Measurements from ENCODE around the gene TBC1D8. TPM values are rescaled to one million over a fixed set of nuclear protein-coding genes. Genes with fewer than 3 reads are reported as not detected.

The TBC1D8 gene
- total and polyA plus RNA-seq, 12 donors = 7.6 to 17.2 (median 10.8) TPM

DNA sequence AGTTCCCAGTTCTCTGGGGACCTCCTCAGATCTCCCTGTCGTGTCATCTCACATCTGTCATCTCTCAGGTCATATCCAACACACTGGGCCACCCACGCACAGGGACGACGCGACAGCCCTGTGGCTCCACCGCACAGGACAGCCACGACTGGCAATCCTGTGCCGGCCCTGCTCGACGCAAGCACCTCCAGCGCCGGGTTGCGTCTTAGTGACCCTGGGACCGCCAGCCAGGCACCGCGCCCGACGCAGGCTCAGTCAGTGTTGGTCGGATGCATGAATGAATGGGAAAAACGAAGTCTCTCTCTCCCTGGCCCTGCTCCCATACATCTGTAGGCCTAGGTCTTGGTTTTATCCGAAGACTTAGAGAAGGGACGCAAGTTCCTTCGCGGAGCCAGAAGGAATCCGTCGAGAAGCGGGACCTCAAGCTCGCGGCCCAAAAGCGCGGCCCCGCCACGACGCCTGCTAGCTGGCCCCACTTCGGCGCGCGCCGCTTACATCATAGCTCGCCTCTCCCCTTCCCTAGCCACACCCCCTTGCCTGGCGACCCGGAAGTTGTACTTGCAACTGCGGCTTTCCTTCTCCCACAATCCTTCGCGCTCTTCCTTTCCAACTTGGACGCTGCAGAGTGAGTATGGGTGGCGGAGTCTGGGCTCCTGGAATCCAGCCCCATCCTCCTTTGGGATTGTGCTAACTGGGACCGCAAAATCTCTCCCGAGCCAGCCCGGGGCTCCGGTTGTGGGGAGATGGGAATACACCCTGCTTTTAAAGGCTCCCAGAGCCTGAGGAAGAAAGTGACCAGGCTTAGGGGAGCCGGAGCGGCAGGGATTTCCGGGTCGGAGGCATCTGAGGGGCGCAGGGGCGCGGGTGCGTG is 149.3 kb downstream of the TBC1D8 start, which contains the start of gene RPL31:
Gene RPL31, plus strand, starts transcription at position 599 of the 871 bp plus-strand sequence. CDS start 413 bp downstream, outside the sequence.
- H3K9me3 ChIP-seq (replicated peaks in 1 of 3) = no peaks in the 10 kb centered on the region
- peak within 1 kb of the TSS; percentile 60 to 94 (median 82) for H3K4me3 ChIP-seq
- H3K36me3 ChIP-seq (replicated peaks in 1 of 2) = peaks cover 0 to 32% of the 10 kb centered on the region in 2 donors
- intact Hi-C loops (cut with DNase I) = no loop called here
- H3K27ac ChIP-seq = peak within 1 kb of the TSS; percentile 74 to 95 (median 84)
- 1 to 4% (median 3%) methylated on average over 23 to 59 of the region's 59 CpGs for WGBS, 4 donors
- H3K4me1 ChIP-seq (replicated peaks in 1 of 2) = peaks cover 14 to 33% of the 10 kb centered on the region in 2 donors
- H3K27me3 ChIP-seq = no peaks in the 10 kb centered on the region
- TF ChIP-seq CTCF (IDR thresholded peaks at IDR 0.05) (no peak), POLR2A (IDR thresholded peaks at IDR 0.05) (peak; percentile 65 to 88)
- DNase-seq = peak; percentile 97 to 99 (median 98)

- H3K36me3 ChIP-seq (replicated peaks in 1 of 2) = peaks cover 0 to 12% of the 10 kb centered on the region in 2 donors
- 80 to 95% (median 82%) methylated on average over 2 of the region's 2 CpGs for WGBS, 4 donors
Observed at GRCh38 chr2:100999995-101000394, 151.2 kb downstream of the TBC1D8 start.

DNA sequence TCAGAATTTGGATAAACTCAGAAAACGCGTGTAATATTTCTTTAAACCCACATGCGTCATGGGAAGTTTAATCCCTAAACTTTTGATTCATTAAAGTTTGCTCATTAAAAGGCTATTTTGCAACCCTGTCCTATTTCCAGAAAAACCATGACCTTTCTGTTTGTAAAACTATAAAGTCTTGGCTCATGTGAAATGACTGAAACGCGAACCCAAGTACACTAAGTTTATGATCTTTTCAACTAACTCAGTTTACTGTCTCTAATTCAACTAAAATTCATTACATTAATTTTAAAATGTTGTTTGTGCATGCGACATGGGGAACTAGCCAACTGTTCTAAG is 153.0 kb downstream of the TBC1D8 start:
- Histone ChIP-seq H3K36me3 (replicated peaks in 1 of 2) (peaks cover 0 to 7% of the 10 kb centered on the region in 2 donors), H3K27me3 (no peaks in the 10 kb centered on the region), H3K4me3 (no peak overlapping the region), H3K27ac (peak overlapping the region in 4 of 5 donors; percentile 4 to 85 (median 58)), H3K9me3 (replicated peaks in 1 of 3) (no peaks in the 10 kb centered on the region), H3K4me1 (replicated peaks in 1 of 2) (peaks cover 10 to 24% of the 10 kb centered on the region in 2 donors)
- intact Hi-C loops (cut with DNase I) = no loop called here
- 33 to 42% (median 35%) methylated on average over 6 of the region's 6 CpGs for WGBS, 4 donors
- no peak for TF ChIP-seq POLR2A (IDR thresholded peaks at IDR 0.05)
- no peak for TF ChIP-seq CTCF (IDR thresholded peaks at IDR 0.05)
- no peak for DNase-seq

More at GRCh38 chr2:100999995-101000394, 151.2 kb downstream of the TBC1D8 start:
- Histone ChIP-seq H3K4me3 (no peak overlapping the region), H3K4me1 (replicated peaks in 1 of 2) (peaks cover 14 to 32% of the 10 kb centered on the region in 2 donors), H3K9me3 (replicated peaks in 1 of 3) (no peaks in the 10 kb centered on the region), H3K27ac (no peak overlapping the region), H3K27me3 (no peaks in the 10 kb centered on the region)
- TF ChIP-seq CTCF (IDR thresholded peaks at IDR 0.05) = no peak
- no peak for TF ChIP-seq POLR2A (IDR thresholded peaks at IDR 0.05)
- intact Hi-C loops (cut with DNase I) = no loop called here
- no peak for DNase-seq

GRCh38 chr2:100997509-100998234 is 153.5 kb downstream of the TBC1D8 start:
- peaks cover 9 to 23% of the 10 kb centered on the region in 2 donors for H3K4me1 ChIP-seq (replicated peaks in 1 of 2)
- no peak for DNase-seq
- peak overlapping the region in 4 of 5 donors; percentile 4 to 85 (median 50) for H3K27ac ChIP-seq
- no peaks in the 10 kb centered on the region for H3K9me3 ChIP-seq (replicated peaks in 1 of 3)
- WGBS, 4 donors = 92 to 94% (median 93%) methylated on average over 5 of the region's 5 CpGs
- TF ChIP-seq POLR2A (IDR thresholded peaks at IDR 0.05) (no peak), CTCF (IDR thresholded peaks at IDR 0.05) (no peak)
- H3K36me3 ChIP-seq (replicated peaks in 1 of 2) = peaks cover 0 to 7% of the 10 kb centered on the region in 2 donors
- intact Hi-C loops (cut with DNase I) = no loop called here
- no peak overlapping the region for H3K4me3 ChIP-seq
- H3K27me3 ChIP-seq = no peaks in the 10 kb centered on the region
